Bronchial epithelial cell (primary cell): ENCODE measurements around the gene CCDC43. TPM values are rescaled to one million over a fixed set of nuclear protein-coding genes. Genes with fewer than 3 reads are reported as not detected.
"Not testable (repeated sequence)": the region's sequence is repeated elsewhere in the genome, so short reads cannot be mapped to it uniquely, and the experiment has no call there.

Experiments
- DNase-seq: peaks from one replicate; pipeline ENCODE4 v3.0.0-alpha.2; 2010; ENCODE audit warnings: low read depth
- FAIRE-seq: peaks from 2 replicates; lab custom pipeline; 2011; peaks lifted over from hg19 to GRCh38; lab: Jason Lieb, UNC
- H3K27me3 ChIP-seq: 2 replicates; pipeline ENCODE4 v1.5.1; 2011; ENCODE audit warnings: low read length; ENCODE audit not compliant: control insufficient read depth, insufficient read depth
- H3K36me3 ChIP-seq: 2 replicates; pipeline ENCODE4 v1.5.1; 2011; ENCODE audit warnings: low read length; ENCODE audit not compliant: control insufficient read depth, insufficient read depth
- H3K4me3 ChIP-seq: 2 replicates; pipeline ENCODE4 v1.5.1; 2011; ENCODE audit warnings: mild to moderate bottlenecking, low read depth, low read length, control low read depth
- total RNA-seq: library from RNA; depleted of rRNA; stranded (reverse); fragments of >200 nt; gene quantifications from 2 replicates; pipeline ENCODE4 v1.2.1, GENCODE V29; 2014
- TF ChIP-seq, protein P1 (sequence below): IDR thresholded peaks from 2 replicates; pipeline ENCODE4 v1.5.1; 2011; ENCODE audit warnings: mild to moderate bottlenecking, moderate library complexity, low read length, control low read depth, inconsistent platforms; ENCODE audit not compliant: insufficient read depth, severe bottlenecking

The CCDC43 gene
- total RNA-seq, 1 donor from 2014 or later = 46.1 TPM

DNA sequence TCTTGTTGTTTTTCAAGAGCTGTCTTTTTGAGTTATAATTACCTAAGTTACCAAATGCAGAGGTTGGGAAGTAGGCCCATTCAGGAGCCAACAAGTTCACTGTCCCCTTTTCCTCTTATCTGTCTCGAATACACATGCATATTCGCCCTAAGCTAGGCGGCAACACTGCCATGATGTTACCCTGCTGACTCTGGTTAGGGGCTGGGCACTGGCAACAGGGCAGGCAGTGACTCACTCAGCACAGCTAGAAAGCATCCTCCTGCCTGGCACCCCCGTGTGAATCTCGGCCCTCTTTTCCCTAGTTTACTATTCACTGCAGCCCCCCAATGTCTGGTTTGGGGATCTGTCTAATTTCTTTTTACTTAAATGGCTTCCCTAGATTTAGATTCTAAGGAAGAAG lies 32.7 kb upstream of the CCDC43 start:
- DNase-seq = no peak
- TF ChIP-seq, protein P1, sequence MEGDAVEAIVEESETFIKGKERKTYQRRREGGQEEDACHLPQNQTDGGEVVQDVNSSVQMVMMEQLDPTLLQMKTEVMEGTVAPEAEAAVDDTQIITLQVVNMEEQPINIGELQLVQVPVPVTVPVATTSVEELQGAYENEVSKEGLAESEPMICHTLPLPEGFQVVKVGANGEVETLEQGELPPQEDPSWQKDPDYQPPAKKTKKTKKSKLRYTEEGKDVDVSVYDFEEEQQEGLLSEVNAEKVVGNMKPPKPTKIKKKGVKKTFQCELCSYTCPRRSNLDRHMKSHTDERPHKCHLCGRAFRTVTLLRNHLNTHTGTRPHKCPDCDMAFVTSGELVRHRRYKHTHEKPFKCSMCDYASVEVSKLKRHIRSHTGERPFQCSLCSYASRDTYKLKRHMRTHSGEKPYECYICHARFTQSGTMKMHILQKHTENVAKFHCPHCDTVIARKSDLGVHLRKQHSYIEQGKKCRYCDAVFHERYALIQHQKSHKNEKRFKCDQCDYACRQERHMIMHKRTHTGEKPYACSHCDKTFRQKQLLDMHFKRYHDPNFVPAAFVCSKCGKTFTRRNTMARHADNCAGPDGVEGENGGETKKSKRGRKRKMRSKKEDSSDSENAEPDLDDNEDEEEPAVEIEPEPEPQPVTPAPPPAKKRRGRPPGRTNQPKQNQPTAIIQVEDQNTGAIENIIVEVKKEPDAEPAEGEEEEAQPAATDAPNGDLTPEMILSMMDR = no peak
- FAIRE-seq = no peak
- Histone ChIP-seq H3K27me3 (no peaks in the 10 kb centered on the region), H3K4me3 (no peak overlapping the region), H3K36me3 (no peaks in the 10 kb centered on the region)

GRCh38 chr17:44719444-44719843 lies 29.9 kb upstream of the CCDC43 start:
- TF ChIP-seq, protein P1 = no peak
- Histone ChIP-seq H3K36me3 (no peaks in the 10 kb centered on the region), H3K4me3 (no peak overlapping the region), H3K27me3 (no peaks in the 10 kb centered on the region)
- FAIRE-seq (no peak), DNase-seq (no peak)

- no peaks in the 10 kb centered on the region for H3K36me3 ChIP-seq
- peak within 1 kb of the TSS; percentile 68 for H3K4me3 ChIP-seq
- no peaks in the 10 kb centered on the region for H3K27me3 ChIP-seq
- peak; percentile 84 for DNase-seq
- no peak for FAIRE-seq
- TF ChIP-seq, protein P1 = no peak
These were observed 19.1 kb upstream of the CCDC43 start, which contains the start of gene DBF4B for GRCh38 chr17:44708401-44709263. Gene DBF4B, plus strand, starts transcription at chr17:44708665. Its CDS starts 156 bp downstream, at chr17:44708821.

DNA sequence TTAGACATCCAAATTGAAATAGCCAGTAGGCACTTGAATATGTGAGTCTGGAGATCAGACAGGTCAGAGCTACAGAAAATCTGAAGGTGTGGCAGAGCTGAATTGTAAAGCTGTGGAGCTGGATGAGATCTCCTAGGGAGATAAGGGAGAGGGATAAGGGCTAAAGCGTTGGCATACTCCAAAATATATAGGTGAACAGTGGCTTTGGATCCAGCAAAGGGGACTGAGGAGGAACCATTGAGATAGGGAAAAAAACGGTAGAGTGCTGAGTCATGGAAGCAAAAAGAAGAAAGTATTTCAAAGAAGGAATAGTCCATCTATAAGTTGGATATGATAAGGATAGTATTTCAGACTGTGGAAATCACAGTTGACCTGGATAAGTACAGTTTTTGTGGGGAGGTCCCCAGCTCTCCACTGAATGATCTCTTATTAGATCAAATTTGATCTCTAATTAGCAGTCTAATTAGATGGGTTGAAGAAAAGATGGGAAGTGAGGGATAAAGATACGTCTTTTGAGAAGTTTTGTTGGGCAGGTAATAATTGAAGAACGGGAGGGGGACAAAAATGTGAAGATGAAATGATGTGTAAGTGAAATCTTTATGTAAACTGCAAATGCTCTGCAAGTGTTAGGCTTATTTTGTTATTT lies 18.3 kb upstream of the CCDC43 start:
- FAIRE-seq (no peak), DNase-seq (no peak)
- H3K36me3 ChIP-seq = no peaks in the 10 kb centered on the region
- peak overlapping the region; percentile 68 for H3K4me3 ChIP-seq
- TF ChIP-seq, protein P1 = no peak
- no peaks in the 10 kb centered on the region for H3K27me3 ChIP-seq

GRCh38 chr17:44700288-44700687 lies 10.7 kb upstream of the CCDC43 start:
- FAIRE-seq, DNase-seq, H3K4me3 ChIP-seq, H3K27me3 ChIP-seq, H3K36me3 ChIP-seq: not testable (repeated sequence)

DNA sequence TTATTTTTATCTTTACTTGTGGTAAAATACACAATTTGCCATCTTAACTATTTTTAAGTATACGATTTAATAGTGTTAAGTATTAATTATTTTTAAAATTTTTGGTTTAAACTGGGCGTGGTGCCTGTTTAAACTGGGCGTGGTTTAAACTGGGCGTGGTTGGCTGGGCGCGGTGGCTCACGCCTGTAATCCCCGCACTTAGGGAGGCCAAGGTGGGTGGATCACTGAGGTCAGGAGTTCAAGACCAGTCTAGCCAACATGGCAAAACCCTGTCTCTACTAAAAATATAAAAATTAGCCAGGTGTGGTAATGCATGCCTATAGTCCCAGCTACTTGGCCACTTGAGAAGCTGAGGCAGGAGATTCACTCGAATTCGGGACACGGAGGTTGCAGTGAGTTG lies 4.0 kb upstream of the CCDC43 start:
- Histone ChIP-seq H3K36me3 (no peaks in the 10 kb centered on the region), H3K27me3 (no peaks in the 10 kb centered on the region), H3K4me3 (no peak overlapping the region)
- FAIRE-seq (no peak), DNase-seq (no peak)
- TF ChIP-seq, protein P1 = no peak
